Measurements from ENCODE around the gene SLC22A4. TPM values are rescaled to one million over a fixed set of nuclear protein-coding genes. Genes with fewer than 3 reads are reported as not detected.

Gene SLC22A4
- total and polyA plus RNA-seq, 5 donors from 2014 or later, result not detected

- Mint-ChIP-seq H3K9me3 (no peaks in the 10 kb centered on the region), H3K4me3 (no peak overlapping the region), H3K36me3 (no peaks in the 10 kb centered on the region), H3K27ac (peak overlapping the region in 1 of 3 donors; percentile 44), H3K4me1 (peaks cover 0 to 7% (median 0%) of the 10 kb centered on the region in 4 donors), H3K27me3 (peaks cover 28% of the 10 kb centered on the region)
- Histone ChIP-seq H3K27me3 (ENCODE audit: control insufficient read depth, insufficient read depth, low read length) (peaks cover 6% of the 10 kb centered on the region), H3K9me3 (ENCODE audit: control insufficient read depth in 2 of 2, low read length in 2 of 2) (no peaks in the 10 kb centered on the region), H3K27ac (ENCODE audit: insufficient read depth, low read length, poor library complexity, severe bottlenecking) (no peak overlapping the region), H3K4me1 (ENCODE audit: control insufficient read depth, insufficient read depth, low read length, poor library complexity, severe bottlenecking) (no peaks in the 10 kb centered on the region), H3K4me3 (ENCODE audit: low read depth, low read length) (no peak overlapping the region), H3K36me3 (ENCODE audit: control insufficient read depth, insufficient read depth, low read length) (no peaks in the 10 kb centered on the region)
- DNase-seq, result no peak
- no peak for ATAC-seq (ENCODE audit: low read depth in 2 of 2)
Observed at GRCh38 chr5:132260051-132260450, 34.1 kb upstream of the SLC22A4 start.

DNA sequence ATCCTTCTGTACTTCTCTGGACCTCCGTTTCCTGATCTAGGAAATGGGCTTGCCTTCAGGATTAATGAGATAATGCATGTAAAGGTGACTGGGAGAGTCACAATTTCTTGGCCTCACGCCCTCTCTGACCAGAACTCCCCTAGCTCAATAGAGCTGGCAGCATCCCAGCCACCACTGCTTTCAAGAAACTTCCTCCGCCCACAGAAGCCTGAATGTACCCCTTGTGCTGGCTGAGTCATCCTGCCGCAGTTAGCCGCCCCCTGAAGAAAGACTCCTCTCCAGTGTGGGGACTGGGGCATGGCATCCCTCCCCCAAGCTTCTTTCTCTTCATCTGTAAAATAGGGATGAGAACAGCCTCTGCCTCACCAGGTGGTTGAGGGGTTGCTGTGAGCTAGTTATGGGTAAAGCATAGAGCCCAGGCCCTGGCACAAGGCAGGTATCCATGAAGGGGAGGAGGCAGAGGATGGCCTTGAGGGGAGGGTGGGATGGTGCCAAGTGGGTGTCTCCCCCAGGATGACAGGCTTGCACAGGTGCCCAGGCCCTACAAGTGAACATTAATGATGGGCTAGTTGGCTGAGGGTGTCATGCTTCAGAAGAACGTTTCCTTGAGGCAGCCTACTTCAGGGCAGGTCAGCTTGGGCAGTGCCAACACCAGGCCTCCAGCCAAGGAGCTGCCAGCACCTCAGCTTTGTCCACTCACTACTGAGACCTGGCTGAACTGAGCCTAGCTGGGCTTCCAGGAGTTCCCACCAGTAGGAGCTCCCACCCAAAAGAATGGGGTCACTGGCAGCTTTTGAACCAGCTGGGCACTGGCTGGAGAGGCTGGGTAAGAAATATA, 33.3 kb upstream of the SLC22A4 start:
- Mint-ChIP-seq H3K4me3 (no peak overlapping the region), H3K27ac (no peak overlapping the region), H3K36me3 (no peaks in the 10 kb centered on the region), H3K27me3 (peaks cover 20% of the 10 kb centered on the region), H3K4me1 (peaks cover 0 to 4% (median 0%) of the 10 kb centered on the region in 4 donors), H3K9me3 (no peaks in the 10 kb centered on the region)
- Histone ChIP-seq H3K4me3 (ENCODE audit: low read depth, low read length) (no peak overlapping the region), H3K36me3 (ENCODE audit: control insufficient read depth, insufficient read depth, low read length) (no peaks in the 10 kb centered on the region), H3K27me3 (ENCODE audit: control insufficient read depth, insufficient read depth, low read length) (peaks cover 2% of the 10 kb centered on the region), H3K9me3 (ENCODE audit: control insufficient read depth in 2 of 2, low read length in 2 of 2) (no peaks in the 10 kb centered on the region), H3K27ac (ENCODE audit: insufficient read depth, low read length, poor library complexity, severe bottlenecking) (no peak overlapping the region), H3K4me1 (ENCODE audit: control insufficient read depth, insufficient read depth, low read length, poor library complexity, severe bottlenecking) (no peaks in the 10 kb centered on the region)
- no peak for ATAC-seq (ENCODE audit: low read depth in 2 of 2)
- no peak for DNase-seq

- Mint-ChIP-seq H3K36me3 (no peaks in the 10 kb centered on the region), H3K4me1 (peaks cover 0 to 2% (median 0%) of the 10 kb centered on the region in 4 donors), H3K27me3 (peaks cover 8% of the 10 kb centered on the region), H3K9me3 (no peaks in the 10 kb centered on the region), H3K4me3 (no peak overlapping the region), H3K27ac (no peak overlapping the region)
- DNase-seq (no peak), ATAC-seq (ENCODE audit: low read depth in 2 of 2) (no peak)
- H3K27me3 ChIP-seq (ENCODE audit: control insufficient read depth, insufficient read depth, low read length), result no peaks in the 10 kb centered on the region
- no peak overlapping the region for H3K27ac ChIP-seq (ENCODE audit: insufficient read depth, low read length, poor library complexity, severe bottlenecking)
- H3K9me3 ChIP-seq (ENCODE audit: control insufficient read depth in 2 of 2, low read length in 2 of 2), result no peaks in the 10 kb centered on the region
- H3K4me3 ChIP-seq (ENCODE audit: low read depth, low read length), result no peak overlapping the region
- H3K36me3 ChIP-seq (ENCODE audit: control insufficient read depth, insufficient read depth, low read length), result no peaks in the 10 kb centered on the region
- H3K4me1 ChIP-seq (ENCODE audit: control insufficient read depth, insufficient read depth, low read length, poor library complexity, severe bottlenecking), result no peaks in the 10 kb centered on the region
Observed at GRCh38 chr5:132261881-132262845, 32.0 kb upstream of the SLC22A4 start.

GRCh38 chr5:132262882-132263547, 31.2 kb upstream of the SLC22A4 start:
- ATAC-seq (ENCODE audit: low read depth in 2 of 2) (no peak), DNase-seq (no peak)
- Mint-ChIP-seq H3K9me3 (peaks cover 0 to 1% (median 0%) of the 10 kb centered on the region in 7 donors), H3K4me3 (no peak overlapping the region), H3K36me3 (no peaks in the 10 kb centered on the region), H3K27ac (no peak overlapping the region), H3K4me1 (peaks cover 0 to 2% (median 0%) of the 10 kb centered on the region in 4 donors), H3K27me3 (peaks cover 7% of the 10 kb centered on the region)
- no peaks in the 10 kb centered on the region for H3K4me1 ChIP-seq (ENCODE audit: control insufficient read depth, insufficient read depth, low read length, poor library complexity, severe bottlenecking)
- no peaks in the 10 kb centered on the region for H3K36me3 ChIP-seq (ENCODE audit: control insufficient read depth, insufficient read depth, low read length)
- no peaks in the 10 kb centered on the region for H3K9me3 ChIP-seq (ENCODE audit: control insufficient read depth in 2 of 2, low read length in 2 of 2)
- no peak overlapping the region for H3K27ac ChIP-seq (ENCODE audit: insufficient read depth, low read length, poor library complexity, severe bottlenecking)
- H3K4me3 ChIP-seq (ENCODE audit: low read depth, low read length), result no peak overlapping the region
- no peaks in the 10 kb centered on the region for H3K27me3 ChIP-seq (ENCODE audit: control insufficient read depth, insufficient read depth, low read length)

DNA sequence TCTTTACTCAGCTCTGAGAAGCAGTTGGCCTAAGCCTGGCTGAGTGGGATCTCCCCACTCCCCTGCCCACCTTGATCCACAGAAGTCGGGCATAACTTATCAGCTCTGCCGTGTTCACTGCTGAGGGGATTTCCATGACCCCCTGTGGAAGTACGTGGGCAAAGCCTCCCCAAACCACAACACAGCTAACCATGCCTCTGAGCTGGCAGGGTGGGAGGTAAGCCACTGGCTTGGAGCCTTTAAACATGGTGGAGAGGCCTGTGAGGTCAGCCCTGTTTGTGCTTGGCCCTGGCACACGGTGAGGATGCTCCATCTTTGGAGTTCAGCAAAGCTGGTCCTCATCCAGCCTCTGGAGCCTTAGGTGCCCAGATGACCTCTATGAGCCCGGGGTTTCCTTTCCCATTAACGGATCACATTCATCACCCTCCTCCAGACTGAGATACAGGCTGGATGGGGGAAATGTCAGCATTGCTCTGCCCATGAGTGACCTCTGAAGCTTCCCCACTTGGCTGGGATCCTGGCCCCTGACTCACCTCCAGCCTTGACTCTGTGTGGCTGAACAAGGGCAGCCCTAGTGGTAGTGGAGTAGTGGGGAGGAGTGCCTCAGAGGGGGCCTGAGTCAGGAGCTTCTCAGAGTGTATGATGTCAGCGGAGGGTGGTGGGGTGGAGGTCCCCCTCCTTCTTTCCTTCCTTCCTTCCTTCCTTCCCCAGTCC, 30.5 kb upstream of the SLC22A4 start:
- Mint-ChIP-seq H3K36me3 (no peaks in the 10 kb centered on the region), H3K4me3 (no peak overlapping the region), H3K9me3 (peaks cover 0 to 1% (median 0%) of the 10 kb centered on the region in 7 donors), H3K27ac (peak overlapping the region in 2 of 3 donors; percentile 9 to 88), H3K27me3 (peaks cover 7% of the 10 kb centered on the region), H3K4me1 (peaks cover 0 to 2% (median 0%) of the 10 kb centered on the region in 4 donors)
- ATAC-seq (ENCODE audit: low read depth in 2 of 2) (no peak), DNase-seq (no peak)
- Histone ChIP-seq H3K27ac (ENCODE audit: insufficient read depth, low read length, poor library complexity, severe bottlenecking) (no peak overlapping the region), H3K4me1 (ENCODE audit: control insufficient read depth, insufficient read depth, low read length, poor library complexity, severe bottlenecking) (no peaks in the 10 kb centered on the region), H3K4me3 (ENCODE audit: low read depth, low read length) (no peak overlapping the region), H3K27me3 (ENCODE audit: control insufficient read depth, insufficient read depth, low read length) (no peaks in the 10 kb centered on the region), H3K36me3 (ENCODE audit: control insufficient read depth, insufficient read depth, low read length) (no peaks in the 10 kb centered on the region), H3K9me3 (ENCODE audit: control insufficient read depth in 2 of 2, low read length in 2 of 2) (no peaks in the 10 kb centered on the region)

GRCh38 chr5:132264546-132265335, 29.5 kb upstream of the SLC22A4 start:
- H3K36me3 ChIP-seq (ENCODE audit: control insufficient read depth, insufficient read depth, low read length), result no peaks in the 10 kb centered on the region
- H3K4me1 Mint-ChIP-seq, result peaks cover 0 to 2% (median 0%) of the 10 kb centered on the region in 4 donors
- H3K4me3 Mint-ChIP-seq, result no peak overlapping the region
- no peaks in the 10 kb centered on the region for H3K36me3 Mint-ChIP-seq
- ATAC-seq (ENCODE audit: low read depth in 2 of 2) (no peak), DNase-seq (no peak)
- H3K4me3 ChIP-seq (ENCODE audit: low read depth, low read length), result no peak overlapping the region
- peaks cover 0 to 1% (median 0%) of the 10 kb centered on the region in 7 donors for H3K9me3 Mint-ChIP-seq
- H3K9me3 ChIP-seq (ENCODE audit: control insufficient read depth in 2 of 2, low read length in 2 of 2), result no peaks in the 10 kb centered on the region
- H3K4me1 ChIP-seq (ENCODE audit: control insufficient read depth, insufficient read depth, low read length, poor library complexity, severe bottlenecking), result no peaks in the 10 kb centered on the region
- no peak overlapping the region for H3K27ac ChIP-seq (ENCODE audit: insufficient read depth, low read length, poor library complexity, severe bottlenecking)
- H3K27ac Mint-ChIP-seq, result peak overlapping the region in 1 of 3 donors; percentile 9
- peaks cover 7% of the 10 kb centered on the region for H3K27me3 Mint-ChIP-seq
- H3K27me3 ChIP-seq (ENCODE audit: control insufficient read depth, insufficient read depth, low read length), result no peaks in the 10 kb centered on the region
